Esophagus squamous epithelium (tissue), 5 donors: ENCODE measurements around the gene KRT74. TPM values are rescaled to one million over a fixed set of nuclear protein-coding genes. Genes with fewer than 3 reads are reported as not detected.

ENCODE experiments used
- DNase-seq: peaks from one replicate; lab custom pipeline; 2025; lab: John Stamatoyannopoulos, UW
- H3K27ac ChIP-seq, 4 donors: fragments of 200-600 bp; sonication (generic); one replicate each; pipeline ENCODE4 v1.5.1; 2016 to 2019; ENCODE audit warnings: mild to moderate bottlenecking in 1 of 4
- H3K27me3 ChIP-seq, 4 donors: fragments of 200-600 bp; sonication (generic); 1 replicate in 3 of 4; 2 replicates in 1 of 4; pipeline versions ENCODE4 v1.5.1 to v1.6.0; 2017 to 2021; ENCODE audit warnings: antibody characterized with exemption in 1 of 4
- H3K36me3 ChIP-seq, 3 donors: fragments of 200-600 bp; sonication (generic); one replicate each; pipeline ENCODE4 v1.5.1; 2016 to 2019
- H3K4me1 ChIP-seq, 3 donors: fragments of 200-600 bp; sonication (generic); one replicate each; pipeline ENCODE4 v1.5.1; 2017 to 2019
- H3K4me3 ChIP-seq, 4 donors: fragments of 200-600 bp; sonication (generic); 1 replicate in 3 of 4; 2 replicates in 1 of 4; pipeline ENCODE4 v1.5.1; 2016 to 2019; ENCODE audit warnings: mild to moderate bottlenecking in 2 of 4, moderate library complexity in 1 of 4
- H3K9me3 ChIP-seq, 3 donors: fragments of 200-600 bp; sonication (generic); one replicate each; pipeline ENCODE4 v1.5.1; 2016 to 2019
- CTCF ChIP-seq, 6 experiments: fragments of 450-650 bp in 4 of 6; fragments of 200-600 bp in 2 of 6; sonication (generic) in 2 of 6; IDR thresholded peaks; one replicate each; pipeline ENCODE4 v1.5.1; 2016 to 2019; ENCODE audit warnings: antibody characterized with exemption in 6 of 6, mild to moderate bottlenecking in 4 of 6, moderate library complexity in 4 of 6
- POLR2A ChIP-seq, 4 donors: fragments of 450-650 bp; IDR thresholded peaks; one replicate each; pipeline ENCODE4 v1.6.1; 2017; ENCODE audit warnings: antibody characterized with exemption in 4 of 4, mild to moderate bottlenecking in 4 of 4, moderate library complexity in 3 of 4
- WGBS, 2 donors: methylation state at CpG; one replicate each; pipeline ENCODE4 v1.1.5; 2018; 5-methylcytosine and 5-hydroxymethylcytosine counted together
- intact Hi-C: fragments of 100-400 bp; cut with DNase I; formaldehyde crosslinking; loops from one replicate; pipeline ENCODE4 v1.15.0; 2022
- total RNA-seq, 4 donors: library from RNA; depleted of rRNA; stranded (reverse); fragments of >200 nt; gene quantifications; one replicate each; pipeline ENCODE4 v1.1.0, GENCODE V29; 2016
- donor health status: DM: yes; HTN: yes; CAD: no.

KRT74 gene
- total RNA-seq, 4 donors from 2014 or later = 0.19 to 6.7 TPM; not detected in 2

- no peak overlapping the region for H3K27ac ChIP-seq
- no peaks in the 10 kb centered on the region for H3K36me3 ChIP-seq
- DNase-seq = no peak
- H3K4me1 ChIP-seq = peaks cover 5 to 28% (median 10%) of the 10 kb centered on the region in 3 donors
- H3K9me3 ChIP-seq = no peaks in the 10 kb centered on the region
- H3K27me3 ChIP-seq = peaks cover 0 to 5% (median 0%) of the 10 kb centered on the region in 4 donors
- no peak for TF ChIP-seq CTCF (IDR thresholded peaks at IDR 0.05)
- TF ChIP-seq POLR2A (IDR thresholded peaks at IDR 0.05) = no peak
- intact Hi-C loops = loop anchor here (10.0 kb wide), 1 partner anchor 190 kb away; the partner anchor contains the start of gene KRT84
- H3K4me3 ChIP-seq = no peak overlapping the region
- 98 to 100% methylated on average over 2 to 7 of the region's 9 CpGs for WGBS, 2 donors
Observed at GRCh38 chr12:52575256-52575655, 1.6 kb upstream of the KRT74 start.

GRCh38 chr12:52573306-52573705 is 337 bp downstream of the KRT74 start:
- DNase-seq = no peak
- Histone ChIP-seq H3K36me3 (no peaks in the 10 kb centered on the region), H3K9me3 (no peaks in the 10 kb centered on the region), H3K4me3 (no peak overlapping the region), H3K4me1 (peaks cover 0 to 8% (median 0%) of the 10 kb centered on the region in 3 donors), H3K27me3 (peaks cover 0 to 19% (median 0%) of the 10 kb centered on the region in 4 donors), H3K27ac (no peak overlapping the region)
- intact Hi-C loops = loop anchor here (10.0 kb wide), 1 partner anchor 189 kb away; the partner anchor contains the start of gene KRT84
- 87 to 100% methylated on average over 6 to 10 of the region's 15 CpGs for WGBS, 2 donors
- TF ChIP-seq POLR2A (IDR thresholded peaks at IDR 0.05) (no peak), CTCF (IDR thresholded peaks at IDR 0.05) (no peak)

GRCh38 chr12:52570511-52570910 is 3.1 kb downstream of the KRT74 start:
- intact Hi-C loops = loop anchor here (10.0 kb wide), 1 partner anchor 186 kb away; the partner anchor contains the start of gene KRT84
- H3K36me3 ChIP-seq = no peaks in the 10 kb centered on the region
- no peaks in the 10 kb centered on the region for H3K4me1 ChIP-seq
- TF ChIP-seq CTCF (IDR thresholded peaks at IDR 0.05) (no peak), POLR2A (IDR thresholded peaks at IDR 0.05) (no peak)
- H3K27ac ChIP-seq = no peak overlapping the region
- peaks cover 0 to 36% (median 0%) of the 10 kb centered on the region in 4 donors for H3K27me3 ChIP-seq
- no peak for DNase-seq
- no peaks in the 10 kb centered on the region for H3K9me3 ChIP-seq
- 92 to 98% methylated on average over 2 to 9 of the region's 10 CpGs for WGBS, 2 donors
- no peak overlapping the region for H3K4me3 ChIP-seq

GRCh38 chr12:52568111-52568510 is 5.5 kb downstream of the KRT74 start:
- DNase-seq = no peak
- Histone ChIP-seq H3K4me3 (no peak overlapping the region), H3K27me3 (peaks cover 0 to 43% (median 0%) of the 10 kb centered on the region in 4 donors), H3K9me3 (no peaks in the 10 kb centered on the region), H3K4me1 (no peaks in the 10 kb centered on the region), H3K27ac (no peak overlapping the region), H3K36me3 (no peaks in the 10 kb centered on the region)
- intact Hi-C loops = no loop called here
- WGBS, 2 donors = 91 to 98% methylated on average over 11 of the region's 12 CpGs
- TF ChIP-seq CTCF (IDR thresholded peaks at IDR 0.05) (no peak), POLR2A (IDR thresholded peaks at IDR 0.05) (no peak)

- Histone ChIP-seq H3K4me1 (no peaks in the 10 kb centered on the region), H3K27me3 (peaks cover 0 to 46% (median 0%) of the 10 kb centered on the region in 4 donors), H3K27ac (no peak overlapping the region), H3K4me3 (no peak overlapping the region), H3K9me3 (no peaks in the 10 kb centered on the region), H3K36me3 (no peaks in the 10 kb centered on the region)
- DNase-seq = no peak
- 82 to 90% methylated on average over 3 of the region's 8 CpGs for WGBS, 2 donors
- intact Hi-C loops = no loop called here
- TF ChIP-seq POLR2A (IDR thresholded peaks at IDR 0.05) (no peak), CTCF (IDR thresholded peaks at IDR 0.05) (no peak)
Observed at GRCh38 chr12:52566847-52567291, 6.8 kb downstream of the KRT74 start.
